CD14-positive monocyte (primary cell): ENCODE results near the gene CDS2. TPM values are rescaled to one million over a fixed set of nuclear protein-coding genes. Genes with fewer than 3 reads are reported as not detected.
A peak's percentile ranks its signal among the peaks of the same experiment; 100 is the strongest.

ENCODE experiments used
- DNase-seq, 3 donors: peaks; one replicate each; pipeline ENCODE4 v3.0.0-alpha.2; 2011 to 2022
- H2AFZ ChIP-seq: 2 replicates; pipeline ENCODE4 v1.6.0; 2012; ENCODE audit warnings: mild to moderate bottlenecking, low read depth, low read length, inconsistent platforms; ENCODE audit not compliant: insufficient read depth, poor library complexity, severe bottlenecking
- H3K27ac ChIP-seq, 2 donors: 1 replicate in 1 of 2; 2 replicates in 1 of 2; pipeline ENCODE4 v1.5.1; 2012 to 2013; ENCODE audit warnings: low read length in 2 of 2, control low read depth in 1 of 2, inconsistent platforms in 1 of 2, low read depth in 1 of 2, mild to moderate bottlenecking in 1 of 2
- H3K27me3 ChIP-seq, 2 donors: one replicate each; pipeline versions ENCODE4 v1.6.0 to v1.6.1; 2011 to 2013; ENCODE audit warnings: low read length in 2 of 2; ENCODE audit not compliant: control insufficient read depth in 2 of 2, insufficient read depth in 2 of 2
- H3K36me3 ChIP-seq, 2 donors: replicated peaks in 1 of 2; 1 replicate in 1 of 2; 2 replicates in 1 of 2; pipeline versions ENCODE4 v1.5.1 to v1.6.1; 2012 to 2013; ENCODE audit warnings: low read length in 2 of 2, control low read depth in 1 of 2, inconsistent platforms in 1 of 2, mild to moderate bottlenecking in 1 of 2; ENCODE audit not compliant: insufficient read depth in 2 of 2, control insufficient read depth in 1 of 2
- H3K4me1 ChIP-seq, 2 donors: 1 replicate in 1 of 2; 2 replicates in 1 of 2; pipeline versions ENCODE4 v1.5.1 to v1.6.1; 2012 to 2013; ENCODE audit warnings: low read length in 2 of 2, control low read depth in 1 of 2, inconsistent platforms in 1 of 2, mild to moderate bottlenecking in 1 of 2, moderate library complexity in 1 of 2; ENCODE audit not compliant: insufficient read depth in 2 of 2, control insufficient read depth in 1 of 2
- H3K4me2 ChIP-seq: replicated peaks from 2 replicates; pipeline ENCODE3; 2012; ENCODE audit warnings: low read length, moderate library complexity, mild to moderate bottlenecking; ENCODE audit not compliant: poor library complexity, severe bottlenecking; ENCODE audit errors: extremely low read depth
- H3K4me3 ChIP-seq, 3 experiments: fragments of 200-600 bp in 1 of 3; sonication (generic) in 1 of 3; replicated peaks in 1 of 3; 1 replicate in 2 of 3; 2 replicates in 1 of 3; pipeline ENCODE4 v1.5.1; 2011 to 2013; ENCODE audit warnings: low read length in 3 of 3, mild to moderate bottlenecking in 3 of 3, control low read depth in 2 of 3, low read depth in 2 of 3, inconsistent platforms in 1 of 3, moderate library complexity in 1 of 3
- H3K79me2 ChIP-seq: 2 replicates; pipeline ENCODE4 v1.6.0; 2012; ENCODE audit warnings: mild to moderate bottlenecking, control low read depth, inconsistent platforms, low read length, moderate library complexity; ENCODE audit not compliant: insufficient read depth
- H3K9ac ChIP-seq: 2 replicates; pipeline ENCODE4 v1.6.0; 2017; ENCODE audit warnings: low read length, mild to moderate bottlenecking; ENCODE audit not compliant: insufficient read depth, poor library complexity, severe bottlenecking
- H3K9me3 ChIP-seq, 2 donors: replicated peaks in 1 of 2; 1 replicate in 1 of 2; 2 replicates in 1 of 2; pipeline versions ENCODE4 v1.5.1 to v1.6.1; 2012 to 2013; ENCODE audit warnings: low read length in 2 of 2, control low read depth in 1 of 2; ENCODE audit not compliant: control insufficient read depth in 1 of 2, insufficient read depth in 1 of 2
- H4K20me1 ChIP-seq: 2 replicates; pipeline ENCODE4 v1.6.0; 2012; ENCODE audit warnings: mild to moderate bottlenecking, low read length, control low read depth, moderate library complexity; ENCODE audit not compliant: insufficient read depth
- H3K27ac Mint-ChIP-seq, 7 donors: one replicate each; pipeline ENCODE4 v1.8.0; 2020; ENCODE audit warnings: mild to moderate bottlenecking in 7 of 7, mixed read lengths in 7 of 7, moderate library complexity in 6 of 7, inconsistent platforms in 2 of 7
- H3K27me3 Mint-ChIP-seq, 3 donors: one replicate each; pipeline ENCODE4 v1.8.0; 2021 to 2022; ENCODE audit warnings: low read depth in 3 of 3, mild to moderate bottlenecking in 3 of 3, mixed read lengths in 3 of 3, moderate library complexity in 3 of 3, inconsistent platforms in 1 of 3
- H3K36me3 Mint-ChIP-seq, 2 donors: one replicate each; pipeline ENCODE4 v1.8.0; 2020; ENCODE audit warnings: mixed read lengths in 2 of 2, inconsistent platforms in 1 of 2, mild to moderate bottlenecking in 1 of 2
- H3K4me1 Mint-ChIP-seq: one replicate; pipeline ENCODE4 v1.8.0; 2020; ENCODE audit warnings: mild to moderate bottlenecking, mixed read lengths
- H3K4me3 Mint-ChIP-seq, 2 donors: one replicate each; pipeline ENCODE4 v1.8.0; 2020; ENCODE audit warnings: mild to moderate bottlenecking in 2 of 2, mixed read lengths in 2 of 2, moderate library complexity in 1 of 2
- H3K9me3 Mint-ChIP-seq, 7 donors: one replicate each; pipeline ENCODE4 v1.8.0; 2020 to 2022; ENCODE audit warnings: mixed read lengths in 7 of 7, mild to moderate bottlenecking in 6 of 7, moderate library complexity in 6 of 7, inconsistent platforms in 2 of 7
- WGBS: methylation state at CpG from one replicate; pipeline ENCODE4 v1.1.5; 2013; ENCODE audit warnings: missing lambda C conversion rate; ENCODE audit not compliant: insufficient coverage; 5-methylcytosine and 5-hydroxymethylcytosine counted together
- intact Hi-C, 2 donors: fragments of 100-400 bp; cut with micrococcal nuclease; formaldehyde crosslinking; loops; one replicate each; pipeline versions ENCODE4 v1.15.0 to v1.15.1; 2023
- polyA plus RNA-seq, 3 donors: library from polyadenylated mRNA; depleted of rRNA in 1 of 3; unstranded in 2 of 3; stranded (reverse) in 1 of 3; fragments of 300-500 nt in 2 of 3; fragments of >200 nt in 1 of 3; fragmentation: Illumina TruSeq in 2 of 3; gene quantifications; 1 replicate in 2 of 3; 2 replicates in 1 of 3; pipeline ENCODE4 v1.2.3, GENCODE V29; 2012 to 2021
- TF ChIP-seq, protein P1 (sequence below): fragments of 200-600 bp; IDR thresholded peaks from one replicate; pipeline ENCODE4 v1.8.0; 2022; ENCODE audit warnings: antibody characterized with exemption, mild to moderate bottlenecking

The CDS2 gene
- polyA plus RNA-seq, 3 donors, result 28.6 to 62.6 (median 54.4) TPM

DNA sequence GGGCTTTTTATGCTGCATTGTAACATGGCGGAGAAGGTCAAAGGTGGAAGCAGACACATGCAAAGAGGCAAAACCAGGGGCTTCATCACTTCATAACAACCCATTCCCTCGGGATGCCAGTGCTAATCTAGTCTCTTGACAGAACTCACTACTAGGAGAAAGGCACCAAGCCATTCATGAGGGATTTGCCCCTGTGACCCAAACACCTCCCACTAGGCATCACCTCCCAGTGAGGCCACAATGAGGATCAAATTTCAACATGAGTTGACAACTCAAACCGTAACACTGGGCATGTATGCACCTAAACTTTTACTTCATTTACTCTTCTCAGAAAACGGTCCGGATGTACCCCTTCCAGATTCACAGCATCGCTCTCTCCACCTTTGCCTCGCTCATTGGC, 61.9 kb downstream of the CDS2 start:
- H2AFZ ChIP-seq, result no peak overlapping the region
- H3K27ac Mint-ChIP-seq, result peak overlapping the region in 1 of 7 donors; percentile 12
- TF ChIP-seq, protein P1, sequence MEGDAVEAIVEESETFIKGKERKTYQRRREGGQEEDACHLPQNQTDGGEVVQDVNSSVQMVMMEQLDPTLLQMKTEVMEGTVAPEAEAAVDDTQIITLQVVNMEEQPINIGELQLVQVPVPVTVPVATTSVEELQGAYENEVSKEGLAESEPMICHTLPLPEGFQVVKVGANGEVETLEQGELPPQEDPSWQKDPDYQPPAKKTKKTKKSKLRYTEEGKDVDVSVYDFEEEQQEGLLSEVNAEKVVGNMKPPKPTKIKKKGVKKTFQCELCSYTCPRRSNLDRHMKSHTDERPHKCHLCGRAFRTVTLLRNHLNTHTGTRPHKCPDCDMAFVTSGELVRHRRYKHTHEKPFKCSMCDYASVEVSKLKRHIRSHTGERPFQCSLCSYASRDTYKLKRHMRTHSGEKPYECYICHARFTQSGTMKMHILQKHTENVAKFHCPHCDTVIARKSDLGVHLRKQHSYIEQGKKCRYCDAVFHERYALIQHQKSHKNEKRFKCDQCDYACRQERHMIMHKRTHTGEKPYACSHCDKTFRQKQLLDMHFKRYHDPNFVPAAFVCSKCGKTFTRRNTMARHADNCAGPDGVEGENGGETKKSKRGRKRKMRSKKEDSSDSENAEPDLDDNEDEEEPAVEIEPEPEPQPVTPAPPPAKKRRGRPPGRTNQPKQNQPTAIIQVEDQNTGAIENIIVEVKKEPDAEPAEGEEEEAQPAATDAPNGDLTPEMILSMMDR, result no peak

DNA sequence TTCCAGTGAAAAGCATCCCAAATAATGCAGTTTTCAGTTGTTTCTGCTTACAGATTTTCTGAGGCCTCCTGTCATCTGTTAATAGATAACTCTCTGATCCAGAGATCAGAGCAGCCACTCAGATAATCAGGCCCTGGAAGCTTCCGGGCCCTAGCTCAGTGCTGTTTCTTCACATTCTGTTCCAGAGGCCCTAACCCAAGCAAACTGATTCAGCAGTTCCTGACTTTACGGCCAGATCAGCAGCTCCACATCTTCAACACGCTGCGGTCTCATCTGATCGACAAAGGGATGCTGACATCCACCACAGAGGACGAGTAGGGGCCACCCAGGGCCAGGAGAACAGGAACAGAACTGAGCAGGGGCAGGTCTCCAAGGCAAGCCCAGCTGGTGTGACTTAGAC, 63.1 kb downstream of the CDS2 start:
- Mint-ChIP-seq H3K27me3 (no peaks in the 10 kb centered on the region), H3K36me3 (peaks cover 71 to 91% of the 10 kb centered on the region in 2 donors), H3K4me1 (peaks cover 6% of the 10 kb centered on the region), H3K9me3 (no peaks in the 10 kb centered on the region), H3K4me3 (no peak overlapping the region), H3K27ac (peak overlapping the region in 1 of 7 donors; percentile 42)
- H3K36me3 ChIP-seq, result peaks cover 76 to 97% of the 10 kb centered on the region in 2 donors
- no peak overlapping the region for H2AFZ ChIP-seq
- DNase-seq, result no peak
- WGBS, result 96% methylated on average over 6 of the region's 6 CpGs
- H4K20me1 ChIP-seq, result no peaks in the 10 kb centered on the region
- no peaks in the 10 kb centered on the region for H3K79me2 ChIP-seq
- TF ChIP-seq, protein P1, result no peak
- no peaks in the 10 kb centered on the region for H3K9me3 ChIP-seq
- intact Hi-C loops, result no loop called here
- peaks cover 0 to 4% of the 10 kb centered on the region in 2 donors for H3K4me1 ChIP-seq
- no peak overlapping the region for H3K4me3 ChIP-seq
- peak overlapping the region in 1 of 2 donors; percentile 16 for H3K27ac ChIP-seq
- no peaks in the 10 kb centered on the region for H3K27me3 ChIP-seq
- no peak overlapping the region for H3K4me2 ChIP-seq
- H3K9ac ChIP-seq, result no peak overlapping the region

More for the DNA sequence above, 61.9 kb downstream of the CDS2 start:
- H3K4me1 Mint-ChIP-seq, result peaks cover 6% of the 10 kb centered on the region
- H3K36me3 Mint-ChIP-seq, result peaks cover 69 to 91% of the 10 kb centered on the region in 2 donors
- no peaks in the 10 kb centered on the region for H3K9me3 Mint-ChIP-seq
- DNase-seq, result no peak
- peak overlapping the region in 1 of 2 donors; percentile 13 for H3K27ac ChIP-seq
- H3K36me3 ChIP-seq, result peaks cover 79 to 97% of the 10 kb centered on the region in 2 donors
- no peak overlapping the region for H3K9ac ChIP-seq
- H3K4me2 ChIP-seq, result no peak overlapping the region
- intact Hi-C loops, result no loop called here
- H3K79me2 ChIP-seq, result no peaks in the 10 kb centered on the region
- H3K4me1 ChIP-seq, result peaks cover 0 to 4% of the 10 kb centered on the region in 2 donors
- no peak overlapping the region for H3K4me3 Mint-ChIP-seq
- H3K4me3 ChIP-seq, result no peak overlapping the region
- H4K20me1 ChIP-seq, result no peaks in the 10 kb centered on the region
- peaks cover 0 to 1% (median 0%) of the 10 kb centered on the region in 3 donors for H3K27me3 Mint-ChIP-seq
- no peaks in the 10 kb centered on the region for H3K27me3 ChIP-seq
- WGBS, result 98% methylated on average over 7 of the region's 7 CpGs
- H3K9me3 ChIP-seq, result no peaks in the 10 kb centered on the region
